HG02588 (cell line): Measurements from ENCODE around the gene SASH1.

ENCODE experiments used
- ATAC-seq: cut with Tn5 transposase; IDR thresholded peaks from one replicate; pipeline ENCODE4 v1.9.1; 2021; ENCODE audit warnings: mild to moderate bottlenecking, moderate library complexity; ENCODE audit not compliant: unreplicated experiment

SASH1 gene

DNA sequence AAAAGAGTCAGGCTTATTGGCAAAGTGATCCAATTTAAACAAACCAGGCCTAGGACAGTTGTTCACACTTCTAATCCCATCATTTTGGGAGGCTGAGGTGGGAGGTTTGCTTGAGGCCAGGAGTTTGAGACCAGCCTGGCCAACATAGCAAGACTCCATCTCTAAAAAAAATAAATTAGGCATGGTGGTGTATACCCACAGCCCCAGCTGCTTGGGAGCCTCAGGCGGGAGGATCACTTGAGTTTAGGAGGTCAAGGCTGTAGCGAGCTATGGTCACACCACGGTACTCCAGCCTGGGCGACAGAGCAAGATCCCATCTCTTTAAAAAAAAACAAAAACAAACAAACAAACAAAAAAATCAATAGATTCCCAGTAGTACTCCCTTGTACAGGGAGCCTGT is 86.8 kb downstream of the SASH1 start:
- no peak for ATAC-seq

DNA sequence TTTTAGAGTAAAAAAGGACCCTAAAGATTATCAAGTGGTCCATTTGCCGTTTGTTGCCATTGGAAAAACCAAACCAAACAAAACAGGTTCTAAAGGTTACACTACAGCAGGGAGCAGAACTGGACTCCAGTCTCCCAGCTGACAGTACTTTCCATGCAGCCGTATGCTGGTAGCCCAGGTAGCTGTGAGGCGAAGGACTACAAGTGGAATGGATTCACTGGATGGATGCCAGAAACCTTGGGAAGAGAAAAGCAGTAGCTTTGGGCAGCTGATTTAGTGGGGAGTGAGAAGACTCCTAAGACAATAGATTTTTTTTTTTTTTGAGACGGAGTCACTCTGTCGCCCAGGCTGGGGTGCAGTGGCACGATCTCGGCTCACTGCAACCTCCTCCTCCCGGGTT is 88.3 kb downstream of the SASH1 start:
- ATAC-seq = no peak

DNA sequence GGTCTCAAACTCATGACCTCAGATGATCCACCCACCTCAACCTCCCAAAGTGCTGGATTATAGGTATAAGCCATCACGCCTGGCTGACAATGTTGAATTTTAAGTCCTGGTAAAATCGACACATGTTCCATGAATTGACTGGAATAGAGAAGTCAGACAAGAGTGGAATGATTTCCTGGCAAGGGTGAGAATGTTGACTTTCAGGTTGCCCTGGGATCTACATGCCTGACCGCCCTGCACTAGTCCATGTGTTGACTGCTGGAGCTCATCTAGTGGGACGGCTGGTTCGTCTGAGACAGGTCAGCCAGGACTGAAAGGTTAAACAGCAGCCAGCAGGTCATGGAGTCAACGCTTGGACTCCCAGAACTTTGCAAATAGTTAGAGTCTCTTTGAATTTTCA is 88.8 kb downstream of the SASH1 start:
- ATAC-seq = no peak

DNA sequence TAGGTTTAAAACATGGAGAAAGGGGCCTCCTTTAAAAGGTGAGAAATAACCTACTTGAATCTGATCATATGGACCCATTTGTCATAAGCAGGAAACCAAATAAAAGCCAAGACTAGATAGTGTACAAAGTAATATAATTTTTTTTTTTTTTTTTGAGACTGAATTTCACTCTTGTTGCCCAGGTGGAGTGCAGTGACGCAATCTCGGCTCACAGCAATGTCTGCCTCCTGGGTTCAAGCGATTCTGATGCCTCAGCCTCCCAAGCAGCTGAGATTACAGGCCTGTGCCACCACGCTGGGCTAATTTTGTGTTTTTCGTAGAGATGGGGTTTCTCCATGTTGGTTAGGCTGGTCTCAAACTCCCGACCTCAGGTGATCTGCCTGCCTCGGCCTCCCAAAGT is 89.2 kb downstream of the SASH1 start:
- ATAC-seq = no peak

DNA sequence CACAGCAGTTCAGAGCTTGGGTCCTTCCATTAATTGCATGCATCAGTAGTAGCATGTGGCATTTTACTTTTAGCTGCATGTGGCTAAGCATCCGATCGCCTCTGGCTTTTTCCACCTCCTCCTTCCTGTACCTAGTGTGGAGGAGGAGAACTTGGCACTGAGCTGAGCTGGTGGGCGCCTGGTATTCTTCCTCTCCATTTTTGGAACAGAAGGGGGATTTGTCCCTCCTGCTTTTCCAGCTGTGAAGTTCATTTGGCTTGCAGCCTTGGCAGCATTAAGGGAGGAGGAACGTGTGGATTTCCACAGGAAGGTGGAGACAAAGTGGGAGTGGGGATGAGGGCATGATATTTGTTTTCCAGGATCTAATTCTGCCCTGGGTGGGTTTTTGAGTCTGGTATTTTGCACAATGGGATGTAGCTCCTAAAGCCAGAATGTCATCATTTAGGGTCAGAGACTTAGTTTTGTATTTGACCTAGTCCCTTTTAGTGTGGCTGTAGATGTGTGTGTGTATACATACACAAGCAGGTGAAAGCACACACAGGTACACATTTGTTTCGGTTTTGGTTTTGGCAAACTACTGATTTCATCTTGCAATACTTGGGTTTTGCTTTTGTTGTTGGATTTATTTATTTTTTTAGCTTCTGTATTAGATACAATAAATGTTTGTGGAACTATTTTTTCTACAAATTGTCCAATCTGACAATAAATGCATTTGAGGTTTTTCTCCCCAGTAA is 90.0 kb downstream of the SASH1 start:
- ATAC-seq = no peak

DNA sequence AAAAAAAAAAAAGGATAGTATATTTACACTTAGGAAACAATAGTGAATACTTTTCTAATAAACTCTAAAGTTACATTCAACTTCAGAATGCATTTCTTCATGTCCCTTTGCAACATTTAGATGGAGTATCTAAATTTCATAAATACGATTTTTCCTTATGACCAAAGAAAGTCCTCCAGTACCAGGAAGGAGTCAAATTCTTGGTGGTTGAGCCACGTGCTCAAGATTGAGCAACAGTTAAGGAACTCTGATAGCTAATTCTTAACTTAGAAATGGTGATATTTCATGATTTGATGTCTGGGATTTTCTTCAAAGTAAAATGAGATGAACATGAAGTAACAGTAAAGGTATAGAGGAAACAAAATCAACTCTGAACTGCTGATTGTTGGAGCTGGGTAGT is 92.7 kb downstream of the SASH1 start:
- no peak for ATAC-seq

DNA sequence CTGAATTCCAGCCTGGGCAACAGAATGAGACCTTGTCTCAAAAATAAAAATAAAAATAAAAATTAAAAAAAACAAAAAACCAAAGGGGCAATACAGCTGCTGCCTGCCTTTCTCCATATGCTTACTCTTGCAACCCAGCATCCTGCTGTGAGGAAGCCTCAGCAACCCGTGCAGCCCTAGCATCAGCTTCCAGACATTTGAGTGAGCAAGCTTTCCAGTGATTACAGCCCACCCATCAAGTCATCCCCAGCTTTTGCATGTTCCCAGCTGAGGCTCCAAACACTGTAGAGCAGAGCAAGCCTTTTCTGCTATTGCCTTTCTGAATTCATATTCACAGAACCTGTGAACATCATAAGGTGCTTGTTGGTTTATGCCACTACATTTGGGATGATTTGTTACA is 93.8 kb downstream of the SASH1 start:
- ATAC-seq = no peak

DNA sequence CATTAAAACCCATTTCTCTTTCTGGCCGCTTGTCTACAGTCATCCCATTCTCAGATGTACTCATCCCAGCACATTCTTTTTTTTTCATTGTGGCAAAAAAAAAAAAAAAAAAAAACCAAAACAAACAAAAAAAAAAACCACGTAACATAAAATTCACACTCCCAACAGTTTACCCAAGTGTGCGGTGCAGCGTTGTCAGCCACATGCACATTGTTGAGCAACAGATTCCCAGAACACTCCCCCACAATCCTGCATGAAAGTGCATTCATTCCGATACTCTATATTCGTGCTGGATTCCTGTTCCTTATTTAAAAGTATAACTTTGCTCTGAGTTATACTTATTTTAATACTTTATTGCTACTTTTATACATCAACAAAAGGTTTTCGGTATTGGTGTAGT is 96.0 kb downstream of the SASH1 start:
- ATAC-seq = no peak

DNA sequence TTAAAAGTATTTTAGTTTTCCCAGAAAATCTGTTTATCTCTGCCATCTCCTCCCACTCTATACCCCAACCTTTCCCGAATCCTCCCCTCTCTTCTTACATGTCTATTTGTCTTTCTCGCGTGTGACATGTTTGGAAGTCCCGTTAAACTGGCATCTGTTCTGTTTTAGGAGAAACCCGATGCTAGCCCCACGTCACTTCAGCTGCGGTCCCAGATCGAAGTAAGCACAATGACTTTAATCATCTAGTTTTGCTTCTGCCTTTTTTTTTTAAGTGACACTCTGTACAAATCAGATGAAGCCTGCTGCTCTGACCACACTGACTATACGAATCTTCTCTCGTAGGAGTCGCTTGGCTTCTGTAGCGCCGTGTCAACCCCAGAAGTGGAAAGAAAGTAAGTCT is 97.4 kb downstream of the SASH1 start:
- ATAC-seq = no peak

DNA sequence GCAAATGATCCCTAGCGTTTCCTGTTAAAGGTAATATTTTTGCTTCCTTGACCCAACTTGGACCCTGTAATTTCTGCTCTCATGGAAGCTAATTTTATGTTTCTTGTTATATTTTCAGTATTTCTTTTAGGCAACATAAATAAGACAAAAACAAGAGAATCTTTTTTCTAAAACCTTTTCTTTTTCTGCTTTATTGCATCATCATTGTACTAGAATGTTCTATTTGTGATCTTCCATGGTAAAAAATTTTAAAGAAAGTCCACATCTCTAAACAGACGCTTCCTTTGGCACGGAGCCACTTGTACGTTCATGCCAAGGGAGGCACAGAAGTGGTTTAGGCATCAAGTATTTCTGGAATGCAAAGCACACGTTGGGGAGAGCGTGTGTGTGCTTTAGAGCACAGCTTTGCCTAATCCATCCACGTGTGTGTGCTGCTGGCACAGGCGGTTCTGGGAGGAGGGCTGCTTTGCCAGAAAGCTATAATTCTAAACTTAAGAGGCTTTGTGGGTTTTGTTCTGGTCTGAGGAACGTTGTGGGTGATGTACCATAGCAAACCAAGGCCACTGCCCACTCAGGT is 98.3 kb downstream of the SASH1 start:
- ATAC-seq = no peak

DNA sequence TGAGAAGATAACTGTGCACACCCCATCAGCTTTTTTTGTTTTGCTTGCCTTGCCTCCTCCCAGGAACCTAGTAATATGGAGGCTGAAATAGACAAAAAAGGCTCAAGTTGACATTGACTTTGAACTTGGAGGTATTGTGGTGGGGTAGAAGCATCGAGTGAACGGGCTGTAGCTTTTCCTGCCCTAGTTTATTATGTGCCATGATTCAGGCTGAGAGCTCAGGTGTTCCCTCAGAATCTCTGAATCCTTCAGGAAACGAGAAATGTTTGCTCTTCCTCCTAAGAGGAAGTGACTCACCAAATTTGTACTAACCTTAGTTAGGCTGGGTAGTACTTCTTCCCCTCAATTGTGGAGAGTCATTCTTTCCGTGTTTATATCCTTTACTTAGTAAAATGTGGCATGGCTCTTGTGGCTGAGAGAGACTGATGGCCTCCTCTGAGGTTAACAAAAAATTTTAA is 98.8 kb downstream of the SASH1 start:
- ATAC-seq = no peak

DNA sequence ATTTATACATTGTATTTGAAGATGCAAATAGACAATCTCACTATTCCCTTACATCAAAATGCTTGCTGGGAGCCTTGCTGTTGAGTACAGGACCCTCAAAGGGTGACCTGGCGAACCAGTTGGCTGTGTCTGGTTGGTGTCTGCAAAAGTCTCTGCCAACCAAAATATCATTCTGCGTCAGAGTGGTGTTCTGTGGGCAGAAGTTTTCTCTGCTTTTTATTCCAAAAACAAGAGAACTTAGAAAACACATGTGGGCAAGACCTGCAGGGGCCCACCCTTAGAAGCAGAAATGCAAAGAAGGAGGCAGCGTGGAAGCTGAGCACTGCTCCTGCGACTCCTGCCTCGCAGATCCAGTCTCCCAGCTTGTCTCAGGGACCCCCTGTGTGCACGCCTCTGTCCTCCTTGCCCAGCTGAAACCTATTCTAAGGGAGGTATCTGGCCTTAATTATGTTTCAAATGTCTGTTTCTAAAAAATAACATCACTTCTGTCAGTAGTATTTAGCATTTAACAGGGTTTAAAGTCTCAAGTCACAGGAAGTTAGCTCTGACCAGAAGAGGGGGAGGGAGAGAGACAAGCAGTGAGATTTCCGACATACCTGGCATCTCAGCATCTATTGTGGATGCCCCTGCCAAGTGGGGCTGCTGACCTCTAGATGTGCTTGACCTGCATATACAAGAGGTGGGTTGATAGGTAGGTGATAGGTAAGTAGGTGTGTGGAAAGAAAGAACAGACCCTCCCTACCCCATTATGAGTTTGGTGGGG is 101.3 kb downstream of the SASH1 start:
- ATAC-seq = no peak

DNA sequence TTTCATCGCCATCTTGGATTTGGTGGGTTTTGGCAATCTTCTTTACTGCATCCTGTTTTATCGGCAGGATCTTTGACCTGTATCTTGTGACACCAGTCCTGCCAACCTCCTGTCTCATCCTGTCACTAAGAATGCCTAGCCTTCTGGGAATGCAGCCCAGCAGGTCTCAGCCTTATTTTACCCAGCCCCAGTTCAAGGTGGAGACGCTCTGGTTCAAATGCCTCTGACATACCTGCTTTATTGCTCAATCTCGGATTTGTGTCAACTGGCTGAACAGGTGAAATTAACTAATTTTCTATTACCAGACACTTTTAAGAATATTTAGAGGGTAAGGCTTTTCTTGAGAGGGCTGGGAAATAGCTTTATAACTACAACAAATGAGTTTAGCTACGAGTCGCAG is 102.5 kb downstream of the SASH1 start:
- ATAC-seq = no peak

DNA sequence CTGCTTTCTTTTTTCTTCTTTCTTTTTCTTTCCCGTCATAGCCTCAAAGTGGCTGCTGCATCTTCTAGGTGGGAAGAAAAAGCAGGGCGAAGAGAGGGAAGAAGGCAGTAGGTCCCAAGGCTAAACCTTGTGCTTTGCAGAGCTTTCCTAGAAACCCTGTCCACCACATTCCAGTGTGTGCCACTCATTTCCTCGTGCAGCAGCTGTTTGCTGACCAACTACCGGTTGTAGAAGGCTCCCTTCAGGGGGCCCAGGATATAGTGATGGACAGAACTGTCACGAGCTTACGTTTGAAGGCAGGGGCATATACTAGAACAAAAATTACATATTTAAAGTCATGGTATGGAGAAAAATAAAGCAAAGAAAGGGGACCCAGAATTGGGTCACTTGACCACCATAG is 103.0 kb downstream of the SASH1 start:
- no peak for ATAC-seq

DNA sequence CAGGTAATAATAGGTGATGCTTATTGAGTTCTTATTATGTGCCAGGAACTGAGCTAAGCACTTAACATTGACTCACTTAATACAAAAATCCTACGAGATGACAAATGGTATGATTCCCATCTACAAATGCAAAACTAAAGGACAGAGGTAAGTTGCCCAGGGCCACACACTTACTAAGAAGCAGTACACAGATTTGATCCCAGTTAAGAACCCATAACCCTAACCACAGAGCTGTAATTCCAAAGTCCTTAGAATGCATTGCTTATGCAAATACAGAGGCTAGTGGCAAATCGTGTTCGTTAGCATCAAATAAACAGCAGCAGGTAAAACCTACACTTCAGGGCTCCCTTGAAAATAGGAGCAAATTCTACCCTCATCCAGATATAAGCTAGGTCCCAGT is 104.0 kb downstream of the SASH1 start:
- no peak for ATAC-seq

DNA sequence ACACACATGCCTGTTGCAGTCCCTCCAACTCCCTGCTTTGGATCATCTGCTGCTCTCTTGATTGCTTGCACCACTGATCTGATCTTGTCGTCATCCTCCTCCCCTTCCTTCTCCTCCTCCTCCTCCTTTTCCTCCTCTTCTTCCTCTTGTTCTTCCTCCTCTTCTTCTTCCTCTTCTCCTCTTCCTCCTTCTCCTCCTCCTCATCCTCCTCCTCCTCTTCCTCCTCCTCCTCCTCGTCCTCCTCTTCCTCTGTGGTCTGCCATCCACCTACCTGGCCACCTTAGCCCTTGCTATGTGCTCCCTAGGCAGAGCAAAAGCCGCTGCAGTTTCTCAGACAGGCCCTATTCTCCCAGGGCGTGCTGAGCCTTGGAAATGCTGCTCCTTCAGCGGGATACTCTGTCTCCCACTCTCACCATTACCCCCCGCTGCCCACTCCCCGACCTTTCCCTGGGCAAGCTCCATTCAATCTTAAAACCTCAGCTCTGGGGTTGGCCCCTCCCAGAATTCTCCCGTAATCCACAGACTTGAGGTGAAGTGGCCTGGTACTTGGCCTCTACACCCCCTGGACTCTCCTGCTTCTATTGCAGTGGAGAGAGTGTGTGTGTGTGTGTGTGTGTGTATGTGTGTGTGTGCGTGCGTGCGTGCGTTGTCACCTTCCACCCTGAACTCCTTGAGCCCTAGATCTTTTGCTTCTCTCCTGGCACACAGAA is 105.0 kb downstream of the SASH1 start:
- ATAC-seq = no peak

DNA sequence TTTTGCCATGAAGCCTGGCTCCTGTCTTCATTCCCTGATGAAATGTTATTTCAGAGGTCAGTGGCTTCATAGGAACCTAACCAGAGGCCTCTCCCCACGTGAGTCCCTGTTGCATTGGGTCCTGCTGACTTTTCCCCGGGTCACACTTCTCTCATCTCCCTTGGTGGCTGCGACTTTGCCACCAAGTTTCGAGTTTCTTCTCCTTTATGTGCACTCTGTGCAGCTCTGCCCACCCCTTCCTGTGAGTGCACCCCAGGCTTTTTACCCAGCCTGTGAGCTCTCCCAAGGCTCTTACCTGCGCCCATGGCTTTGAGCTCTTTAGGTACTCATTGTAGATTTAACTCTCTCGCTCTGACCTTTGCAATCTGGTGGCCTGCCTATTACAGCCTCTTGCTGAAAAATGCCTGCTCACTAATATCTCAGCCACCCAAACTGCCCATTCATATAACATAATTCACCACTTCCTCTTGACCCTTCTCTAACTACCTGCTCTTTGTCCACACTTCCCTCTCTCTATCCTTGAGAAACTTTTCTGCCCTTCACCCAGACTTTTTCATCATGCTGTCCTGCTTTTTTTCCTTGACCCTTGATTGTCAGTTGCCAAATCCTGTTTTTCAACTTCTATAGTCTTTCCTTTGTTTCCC is 105.9 kb downstream of the SASH1 start:
- ATAC-seq = no peak

DNA sequence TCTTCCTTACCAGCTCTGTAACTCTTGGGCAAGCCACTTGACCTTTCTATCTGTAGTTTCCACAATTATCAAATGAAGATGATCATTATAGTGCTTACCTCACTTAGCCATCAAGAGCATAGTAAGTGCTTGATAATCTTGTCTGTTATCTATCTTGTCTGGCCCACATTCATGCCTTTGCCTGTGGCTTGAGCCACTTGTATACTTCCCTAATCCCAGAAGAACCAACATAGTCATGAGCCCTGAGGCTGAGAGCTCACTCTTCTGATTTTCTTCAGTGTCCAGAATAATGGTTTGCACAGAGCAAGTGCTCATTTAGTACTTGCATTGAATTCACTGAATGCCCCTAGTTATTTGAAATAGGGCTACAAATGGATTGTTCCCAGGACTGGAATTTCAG is 108.2 kb downstream of the SASH1 start:
- no peak for ATAC-seq

DNA sequence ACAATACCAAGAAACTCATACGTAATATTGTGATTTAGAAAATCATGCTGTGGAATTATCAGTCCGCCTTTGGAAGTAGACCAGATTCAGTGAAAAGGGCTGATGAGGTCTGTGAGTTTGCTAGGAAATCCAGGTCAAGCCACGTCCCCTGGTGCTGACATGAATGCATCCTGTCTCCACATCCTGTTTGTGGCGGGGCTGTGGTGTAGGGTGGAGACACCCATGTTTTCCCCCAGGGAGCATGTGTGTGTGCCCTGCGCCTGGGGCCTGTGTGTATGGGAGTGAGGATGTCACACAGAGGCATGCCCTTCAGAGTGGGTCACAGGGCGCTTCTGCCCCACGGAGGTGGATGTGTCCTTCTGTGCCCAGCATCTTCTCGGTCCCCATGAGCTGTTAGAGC is 109.1 kb downstream of the SASH1 start:
- no peak for ATAC-seq

DNA sequence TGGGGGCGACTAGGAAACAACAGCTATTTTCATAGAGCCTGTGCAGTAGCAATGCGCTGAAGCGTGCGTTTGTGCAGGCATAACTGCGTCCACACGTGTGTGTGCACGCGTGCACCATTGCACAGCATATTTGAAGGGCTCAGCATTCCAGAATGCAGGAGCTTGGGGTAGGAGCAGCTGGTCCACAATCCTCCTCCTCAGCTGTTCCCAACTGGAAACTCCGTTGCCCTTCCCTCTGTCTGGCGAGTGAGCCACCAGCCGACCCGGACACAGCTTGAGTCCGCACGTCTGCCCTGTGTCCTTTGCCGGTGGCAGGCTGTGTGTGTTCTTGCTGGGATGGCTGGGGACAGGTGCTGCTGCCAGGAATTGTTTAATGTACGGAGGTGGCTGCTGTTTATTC is 110.2 kb downstream of the SASH1 start:
- no peak for ATAC-seq

DNA sequence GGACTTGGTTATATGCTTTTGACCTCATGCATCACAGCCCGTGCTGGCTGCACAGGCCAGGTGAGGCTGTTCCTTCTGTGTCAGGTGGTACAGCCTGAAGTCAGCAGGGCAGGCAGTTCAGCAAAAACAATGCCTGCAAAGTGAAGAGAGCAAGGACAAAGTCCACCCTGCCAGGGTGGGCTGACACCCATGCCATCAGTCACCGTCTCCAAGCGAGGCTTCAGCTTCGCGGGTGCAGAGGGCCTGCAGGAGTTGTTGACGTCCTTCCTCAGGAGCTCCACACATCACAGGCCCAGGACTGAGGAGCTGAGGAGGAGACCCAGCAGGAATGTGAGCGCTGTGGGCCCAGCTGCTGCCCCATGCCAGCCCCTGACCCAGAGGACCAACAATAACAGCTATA is 111.3 kb downstream of the SASH1 start:
- no peak for ATAC-seq
